Common myeloid progenitor, CD34-positive (primary cell): Measurements from ENCODE around the gene STX12.
A peak's percentile ranks its signal among the peaks of the same experiment; 100 is the strongest.

Source experiments
- CTCF ChIA-PET: fragments of 350-600 bp; sonication (Branson Sonifier 250); formaldehyde crosslinking; loops from one replicate; lab custom pipeline; 2021; ENCODE audit warnings: antibody characterized with exemption; lab: Charles Lee
- POLR2A ChIA-PET: fragments of 350-600 bp; sonication (Branson Sonifier 250); formaldehyde crosslinking; loops from one replicate; lab custom pipeline; 2021; ENCODE audit warnings: antibody characterized with exemption; lab: Charles Lee
- DNase-seq, 3 donors: peaks; one replicate each; pipeline versions ENCODE4 v3.0.0 to v3.0.0-alpha.2; 2013
- H3K27ac ChIP-seq, 2 experiments: 1 replicate in 1 of 2; 2 replicates in 1 of 2; pipeline ENCODE4 v1.7.0; 2013; ENCODE audit warnings: inconsistent platforms in 2 of 2, low read length in 2 of 2, mild to moderate bottlenecking in 2 of 2, low read depth in 1 of 2, moderate library complexity in 1 of 2; ENCODE audit not compliant: severe bottlenecking in 2 of 2, insufficient read depth in 1 of 2, poor library complexity in 1 of 2
- H3K27me3 ChIP-seq, 5 experiments: replicated peaks in 2 of 5; 1 replicate in 3 of 5; 2 replicates in 2 of 5; pipeline versions ENCODE4 v1.6.1 to v1.7.0; 2013; ENCODE audit warnings: low read length in 4 of 5, mild to moderate bottlenecking in 2 of 5, moderate library complexity in 2 of 5, inconsistent platforms in 1 of 5; ENCODE audit not compliant: insufficient read depth in 5 of 5, control insufficient read depth in 4 of 5
- H3K36me3 ChIP-seq, 4 experiments: 1 replicate in 2 of 4; 2 replicates in 2 of 4; pipeline versions ENCODE4 v1.6.1 to v1.7.0; 2013; ENCODE audit warnings: low read length in 3 of 4, control low read depth in 1 of 4, mild to moderate bottlenecking in 1 of 4; ENCODE audit not compliant: control insufficient read depth in 4 of 4, insufficient read depth in 4 of 4
- H3K4me1 ChIP-seq, 4 experiments: 1 replicate in 3 of 4; 2 replicates in 1 of 4; pipeline versions ENCODE4 v1.6.1 to v1.7.1; 2013; ENCODE audit warnings: low read length in 3 of 4, mild to moderate bottlenecking in 3 of 4, control low read depth in 1 of 4, inconsistent platforms in 1 of 4, moderate library complexity in 1 of 4; ENCODE audit not compliant: control insufficient read depth in 4 of 4, insufficient read depth in 4 of 4; ENCODE audit errors: control extremely low read depth in 1 of 4
- H3K4me3 ChIP-seq, 7 experiments: 1 replicate in 4 of 7; 2 replicates in 3 of 7; pipeline versions ENCODE4 v1.5.1 to v1.7.0; 2013; ENCODE audit warnings: mild to moderate bottlenecking in 7 of 7, low read length in 6 of 7, moderate library complexity in 6 of 7, inconsistent platforms in 2 of 7, low read depth in 2 of 7, control low read depth in 1 of 7; ENCODE audit not compliant: insufficient read depth in 4 of 7, control insufficient read depth in 1 of 7; ENCODE audit errors: extremely low read depth in 1 of 7
- H3K9me3 ChIP-seq, 5 experiments: 1 replicate in 4 of 5; 2 replicates in 1 of 5; pipeline versions ENCODE4 v1.6.1 to v1.7.1; 2013; ENCODE audit warnings: low read length in 4 of 5, mild to moderate bottlenecking in 2 of 5, inconsistent platforms in 1 of 5, low read depth in 1 of 5, moderate library complexity in 1 of 5; ENCODE audit not compliant: control insufficient read depth in 4 of 5, insufficient read depth in 2 of 5; ENCODE audit errors: control extremely low read depth in 1 of 5
- WGBS: methylation state at CpG from one replicate; pipeline ENCODE4 v1.1.5; 2013; ENCODE audit not compliant: insufficient coverage; 5-methylcytosine and 5-hydroxymethylcytosine counted together

STX12 gene

DNA sequence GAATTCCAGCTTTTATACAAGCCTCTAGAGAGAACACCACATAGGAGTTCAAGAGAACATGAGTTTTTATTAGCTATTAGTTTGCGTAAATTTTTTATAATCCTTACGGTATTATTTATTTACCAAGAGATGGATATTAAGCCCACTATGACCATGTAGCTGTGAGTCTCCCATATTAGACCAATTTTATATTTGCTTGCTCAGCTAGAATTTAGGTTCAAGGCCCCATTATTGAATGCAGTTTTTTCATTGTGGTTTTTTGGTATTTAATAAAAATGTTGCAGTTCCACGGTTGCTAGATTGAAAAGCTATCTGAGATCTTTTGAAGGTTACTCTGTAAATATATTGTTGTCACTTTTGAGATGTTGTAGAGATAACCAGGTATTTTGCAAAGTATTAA is 60.5 kb downstream of the STX12 start:
- WGBS: 100% methylated on average over 1 of the region's 3 CpGs
- Histone ChIP-seq H3K4me3 (no peak overlapping the region), H3K4me1 (peaks cover 6 to 18% (median 12%) of the 10 kb centered on the region in 4 experiments), H3K36me3 (peaks cover 0 to 26% (median 18%) of the 10 kb centered on the region in 4 experiments), H3K9me3 (no peaks in the 10 kb centered on the region), H3K27ac (no peak overlapping the region), H3K27me3 (no peaks in the 10 kb centered on the region)
- DNase-seq: no peak
- POLR2A ChIA-PET: no interaction called here
- CTCF ChIA-PET: interaction anchor here (1.4 to 1.8 kb wide), 2 partner anchors 16 to 23 kb away, joined by 4 to 7 read pairs; no protein-coding TSS in a partner anchor

- H3K27me3 ChIP-seq: no peaks in the 10 kb centered on the region
- peak overlapping the region in 1 of 2 experiments; percentile 8 for H3K27ac ChIP-seq
- peaks cover 6 to 17% (median 12%) of the 10 kb centered on the region in 4 experiments for H3K4me1 ChIP-seq
- ChIA-PET POLR2A (interaction anchor here (0.5 kb wide), 1 partner anchor 998 kb away, joined by 4 read pairs; no protein-coding TSS in a partner anchor), CTCF (interaction anchor here (1.5 kb wide), 1 partner anchor 166 kb away, joined by 3 read pairs; no protein-coding TSS in a partner anchor)
- H3K9me3 ChIP-seq: no peaks in the 10 kb centered on the region
- no peak overlapping the region for H3K4me3 ChIP-seq
- H3K36me3 ChIP-seq: peaks cover 4 to 39% (median 27%) of the 10 kb centered on the region in 4 experiments
- no peak for DNase-seq
Observed at GRCh38 chr1:27835046-27835445, 62.0 kb downstream of the STX12 start.

DNA sequence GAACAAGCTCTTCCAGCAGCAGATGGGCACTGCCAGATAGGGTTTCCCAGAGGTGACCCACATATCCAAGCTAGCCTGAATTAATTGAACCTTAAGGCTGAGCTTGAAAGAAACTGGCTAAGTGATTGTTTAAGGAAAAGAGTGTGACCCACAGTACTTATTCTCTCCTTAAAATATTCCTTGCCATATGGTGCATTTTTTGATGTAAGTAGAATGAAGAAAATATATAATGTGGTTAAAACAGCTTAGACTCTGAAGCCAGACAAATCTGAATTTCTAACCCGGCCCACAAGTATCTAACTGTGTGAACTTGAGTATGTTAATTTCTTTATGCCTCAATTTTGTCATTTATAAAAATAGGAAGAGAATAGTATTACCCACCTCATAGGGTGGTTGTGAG is 62.5 kb downstream of the STX12 start:
- H3K4me3 ChIP-seq: no peak overlapping the region
- no peaks in the 10 kb centered on the region for H3K27me3 ChIP-seq
- no CpG with 5 or more reads among the region's 1 CpG for WGBS
- CTCF ChIA-PET: interaction anchor here (1.5 kb wide), 1 partner anchor 167 kb away, joined by 3 read pairs; no protein-coding TSS in a partner anchor
- peak overlapping the region in 1 of 2 experiments; percentile 8 for H3K27ac ChIP-seq
- H3K9me3 ChIP-seq: no peaks in the 10 kb centered on the region
- peaks cover 6 to 17% (median 12%) of the 10 kb centered on the region in 4 experiments for H3K4me1 ChIP-seq
- peaks cover 6 to 43% (median 31%) of the 10 kb centered on the region in 4 experiments for H3K36me3 ChIP-seq
- DNase-seq: no peak
- POLR2A ChIA-PET: no interaction called here

DNA sequence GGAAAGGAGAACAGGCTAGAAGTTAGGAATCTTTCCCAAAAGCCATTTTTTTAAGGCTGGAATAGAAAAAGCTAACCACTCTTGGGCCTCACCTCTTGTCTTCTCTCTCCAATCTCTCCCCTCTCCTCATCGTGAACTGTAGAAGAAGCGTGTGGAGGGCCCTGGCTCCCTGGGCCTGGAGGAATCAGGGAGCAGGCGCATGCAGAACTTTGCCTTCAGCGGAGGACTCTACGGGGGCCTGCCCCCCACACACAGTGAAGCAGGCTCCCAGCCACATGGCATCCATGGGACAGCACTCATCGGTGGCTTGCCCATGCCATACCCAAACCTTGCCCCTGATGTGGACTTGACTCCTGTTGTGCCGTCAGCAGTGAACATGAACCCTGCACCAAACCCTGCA is 76.9 kb downstream of the STX12 start:
- H3K9me3 ChIP-seq: no peaks in the 10 kb centered on the region
- CTCF ChIA-PET: interaction anchor here (1.0 to 1.6 kb wide), 4 partner anchors 8 to 91 kb away, joined by 3 to 5 read pairs (median 4); no protein-coding TSS in a partner anchor
- H3K27ac ChIP-seq: no peak overlapping the region
- DNase-seq: no peak
- POLR2A ChIA-PET: no interaction called here
- 98% methylated on average over 6 of the region's 7 CpGs for WGBS
- H3K27me3 ChIP-seq: no peaks in the 10 kb centered on the region
- H3K4me1 ChIP-seq: no peaks in the 10 kb centered on the region
- peaks cover 17 to 58% (median 39%) of the 10 kb centered on the region in 4 experiments for H3K36me3 ChIP-seq
- no peak overlapping the region for H3K4me3 ChIP-seq

GRCh38 chr1:27855085-27855484 is 82.1 kb downstream of the STX12 start:
- no peak for DNase-seq
- 92% methylated on average over 5 of the region's 6 CpGs for WGBS
- peaks cover 0 to 10% (median 6%) of the 10 kb centered on the region in 4 experiments for H3K4me1 ChIP-seq
- H3K4me3 ChIP-seq: no peak overlapping the region
- no peaks in the 10 kb centered on the region for H3K9me3 ChIP-seq
- H3K36me3 ChIP-seq: peaks cover 6 to 18% (median 11%) of the 10 kb centered on the region in 4 experiments
- H3K27me3 ChIP-seq: no peaks in the 10 kb centered on the region
- H3K27ac ChIP-seq: no peak overlapping the region
- ChIA-PET POLR2A (no interaction called here), CTCF (no interaction called here)

GRCh38 chr1:27856561-27857343 is 83.7 kb downstream of the STX12 start:
- ChIA-PET CTCF (interaction anchor here (0.6 to 6.6 kb wide), 18 partner anchors 7 to 173 kb away, joined by 3 to 43 read pairs (median 4); no protein-coding TSS in a partner anchor), POLR2A (interaction anchor here (0.9 to 1.3 kb wide), 2 partner anchors 27 to 122 kb away, joined by 3 to 4 read pairs; no protein-coding TSS in a partner anchor)
- Histone ChIP-seq H3K27ac (no peak overlapping the region), H3K4me1 (peaks cover 0 to 10% (median 6%) of the 10 kb centered on the region in 4 experiments), H3K36me3 (peaks cover 1 to 2% (median 2%) of the 10 kb centered on the region in 4 experiments), H3K9me3 (no peaks in the 10 kb centered on the region), H3K27me3 (no peaks in the 10 kb centered on the region), H3K4me3 (no peak overlapping the region)
- DNase-seq: no peak
- 96% methylated on average over 11 of the region's 12 CpGs for WGBS
